GM12878 (cell line): Measurements from ENCODE around the gene RAMACL. TPM values are rescaled to one million over a fixed set of nuclear protein-coding genes. Genes with fewer than 3 reads are reported as not detected.

Experiments
- ATAC-seq: fragments of 200-7000 bp; cut with Tn5 transposase; 3 replicates; pipeline ENCODE4 v1.9.1; 2020; ENCODE audit warnings: mild to moderate bottlenecking, moderate library complexity
- BruUV-seq: library from RNA; stranded (reverse); fragments of 400-500 nt; replicated peaks from 2 replicates; lab custom pipeline; 2021; lab: Mats Ljungman, UMichigan
- CTCF ChIA-PET: fragments of 300-600 bp; sonication (Branson Sonifier 250); formaldehyde crosslinking; extraction: SDS; loops from one replicate; lab custom pipeline; 2021; ENCODE audit warnings: inconsistent platforms; lab: Yijun Ruan, JAX
- POLR2A ChIA-PET: fragments of 350-600 bp; formaldehyde crosslinking; extraction: SDS; loops from one replicate; lab custom pipeline; 2021; ENCODE audit warnings: inconsistent platforms; lab: Charles Lee
- RAD21 ChIA-PET: fragments of 300-600 bp; sonication (Branson Sonifier 250); formaldehyde crosslinking; loops from one replicate; lab custom pipeline; 2023; ENCODE audit warnings: antibody characterized with exemption; ENCODE audit not compliant: unreplicated experiment; lab: Charles Lee
- SMC1A ChIA-PET: fragments of 300-600 bp; sonication (Branson Sonifier 250); formaldehyde crosslinking; loops from one replicate; lab custom pipeline; 2023; ENCODE audit not compliant: unreplicated experiment, uncharacterized antibody; lab: Charles Lee
- DNase-seq: peaks from one replicate; pipeline ENCODE4 v3.0.0-alpha.2; 2011; ENCODE audit warnings: low read depth, low spot score
- FAIRE-seq: peaks from 3 replicates; lab custom pipeline; 2011; peaks lifted over from hg19 to GRCh38; lab: Jason Lieb, UNC
- H2AFZ ChIP-seq: 2 replicates; pipeline ENCODE4 v1.6.0; 2011; ENCODE audit warnings: low read depth, low read length, control low read depth; ENCODE audit not compliant: control insufficient read depth
- H3K27ac ChIP-seq: 2 replicates; pipeline ENCODE4 v1.5.1; 2011; ENCODE audit warnings: control low read depth; ENCODE audit not compliant: control insufficient read depth, insufficient read depth
- H3K27me3 ChIP-seq, 2 experiments: replicated peaks in 1 of 2; 2 replicates each; pipeline versions ENCODE4 v1.6.0 to v1.6.1; 2011; ENCODE audit warnings: low read length in 1 of 2; ENCODE audit not compliant: control insufficient read depth in 2 of 2, insufficient read depth in 2 of 2
- H3K36me3 ChIP-seq, 2 experiments: 2 replicates each; pipeline ENCODE4 v1.5.1; 2011; ENCODE audit warnings: low read length in 1 of 2; ENCODE audit not compliant: control insufficient read depth in 2 of 2, insufficient read depth in 2 of 2
- H3K4me1 ChIP-seq: 2 replicates; pipeline ENCODE4 v1.6.1; 2011; ENCODE audit warnings: mild to moderate bottlenecking, low read length, moderate library complexity, mixed read lengths; ENCODE audit not compliant: control insufficient read depth, insufficient read depth
- H3K4me2 ChIP-seq: 2 replicates; pipeline ENCODE4 v1.6.0; 2011; ENCODE audit warnings: control low read depth; ENCODE audit not compliant: control insufficient read depth, insufficient read depth
- H3K4me3 ChIP-seq: fragments of 200-600 bp; sonication (generic); 2 replicates; pipeline ENCODE4 v1.5.1; 2016
- H3K79me2 ChIP-seq: 2 replicates; pipeline ENCODE4 v1.6.0; 2011; ENCODE audit warnings: low read length; ENCODE audit not compliant: control insufficient read depth, insufficient read depth
- H3K9ac ChIP-seq: 2 replicates; pipeline ENCODE4 v1.8.0; 2011; ENCODE audit warnings: low read length, control low read depth, mixed read lengths; ENCODE audit not compliant: control insufficient read depth, insufficient read depth
- H3K9me3 ChIP-seq: replicated peaks from 3 replicates; pipeline ENCODE4 v1.5.1; 2011; ENCODE audit warnings: mild to moderate bottlenecking, low read length; ENCODE audit not compliant: control insufficient read depth, insufficient read depth
- H4K20me1 ChIP-seq: 2 replicates; pipeline ENCODE4 v1.6.0; 2011; ENCODE audit not compliant: control insufficient read depth, insufficient read depth
- ATF2 ChIP-seq: IDR thresholded peaks from 2 replicates; pipeline ENCODE4 v1.6.1; 2012; ENCODE audit warnings: low read length, inconsistent platforms
- E4F1 ChIP-seq: fragments of 450-650 bp; IDR thresholded peaks from 2 replicates; pipeline ENCODE4 v1.6.1; 2018; ENCODE audit warnings: borderline replicate concordance, mild to moderate bottlenecking; ENCODE audit not compliant: partially characterized antibody
- HSF1 ChIP-seq: fragments of 150-350 bp; IDR thresholded peaks from 2 replicates; pipeline ENCODE4 v1.6.1; 2014; ENCODE audit warnings: mild to moderate bottlenecking, low read depth, low read length
- MYB ChIP-seq: fragments of 150-350 bp; IDR thresholded peaks from 2 replicates; pipeline ENCODE4 v1.6.1; 2014; ENCODE audit warnings: mild to moderate bottlenecking, low read depth, low read length, borderline replicate concordance
- POLR2A ChIP-seq: IDR thresholded peaks from 2 replicates; pipeline ENCODE4 v1.6.1; 2011; ENCODE audit warnings: low read depth, mild to moderate bottlenecking, low read length
- SIX5 ChIP-seq: IDR thresholded peaks from 2 replicates; pipeline ENCODE4 v1.6.1; 2011; ENCODE audit warnings: mild to moderate bottlenecking, low read depth, low read length, moderate library complexity; ENCODE audit not compliant: severe bottlenecking
- SREBF1 ChIP-seq: IDR thresholded peaks from 2 replicates; pipeline ENCODE4 v1.6.1; 2012; ENCODE audit warnings: mild to moderate bottlenecking, low read length
- SRF ChIP-seq, 2 experiments: IDR thresholded peaks; 2 replicates each; pipeline ENCODE4 v1.6.1; 2011; ENCODE audit warnings: low read depth in 2 of 2, low read length in 2 of 2, mild to moderate bottlenecking in 1 of 2, moderate library complexity in 1 of 2
- WRNIP1 ChIP-seq: IDR thresholded peaks from 2 replicates; pipeline ENCODE4 v1.6.1; 2011; ENCODE audit warnings: low read depth, low read length, improper control_type of control experiment, borderline replicate concordance
- ZNF217 ChIP-seq: fragments of 450-650 bp; IDR thresholded peaks from 2 replicates; pipeline ENCODE4 v1.6.1; 2017; ENCODE audit warnings: antibody characterized with exemption, mild to moderate bottlenecking
- ZNF24 ChIP-seq: fragments of 450-650 bp; IDR thresholded peaks from 2 replicates; pipeline ENCODE4 v1.6.1; 2017; ENCODE audit warnings: antibody characterized with exemption, mild to moderate bottlenecking
- WGBS: methylation state at CpG from one replicate; pipeline ENCODE4 v1.1.6; 2016; ENCODE audit warnings: low lambda C conversion rate; ENCODE audit not compliant: insufficient replicate concordance, insufficient coverage; ENCODE audit errors: missing lambda C conversion rate; 5-methylcytosine and 5-hydroxymethylcytosine counted together
- in situ Hi-C: fragments of 300-500 bp; cut with MboI; formaldehyde crosslinking; loops from 9 replicates; pipeline ENCODE4 v1.14.3; 2018; ENCODE audit warnings: mixed read lengths
- intact Hi-C: fragments of 100-400 bp; cut with micrococcal nuclease; formaldehyde crosslinking; loops from one replicate; pipeline ENCODE4 v1.14.2; 2022; ENCODE audit not compliant: unreplicated experiment
- polyA plus RNA-seq, 11 experiments: library from polyadenylated mRNA; depleted of rRNA in 4 of 11; unstranded in 6 of 11; stranded (reverse) in 5 of 11; fragments of >200 nt; fragmentation: Nextera tagmentation in 4 of 11; fragmentation: Illumina TruSeq in 1 of 11; extraction: Ambion mirVana in 4 of 11; extraction: Trizol in 1 of 11; gene quantifications; 1 replicate in 1 of 11; 2 replicates in 10 of 11; pipeline versions ENCODE4 v1.2.1 to v1.2.3, GENCODE V29; 2011 to 2016; ENCODE audit warnings: inconsistent platforms in 2 of 11, missing spikeins in 2 of 11, low read depth in 1 of 11
- total RNA-seq, 4 experiments: library from RNA; depleted of rRNA in 3 of 4; stranded (reverse); fragments of >200 nt in 3 of 4; fragmentation: Illumina TruSeq in 1 of 4; extraction: Trizol in 1 of 4; gene quantifications; 2 replicates each; pipeline versions ENCODE4 v1.2.1 to v1.2.3, GENCODE V29; 2013 to 2021
- TF ChIP-seq, protein P1 (sequence below): fragments of 150-350 bp; IDR thresholded peaks from 2 replicates; pipeline ENCODE4 v1.6.1; 2016; ENCODE audit warnings: low read depth, low read length
- TF ChIP-seq, protein P2 (sequence below): fragments of 450-650 bp; formaldehyde crosslinking; IDR thresholded peaks from 2 replicates; pipeline ENCODE4 v1.5.0; 2022; ENCODE audit warnings: mild to moderate bottlenecking, missing genetic modification characterization

Gene RAMACL
- total and polyA plus RNA-seq, 10 of the 15 experiments (the other 5 are each of a cell fraction or from before 2014, with no cell fraction given): 0.09 to 1.3 (median 0.31) TPM; not detected in 1

GRCh38 chr6:166559662-166560061 lies 26.8 kb downstream of the RAMACL start:
- Histone ChIP-seq H3K79me2 (no peaks in the 10 kb centered on the region), H3K27me3 (no peaks in the 10 kb centered on the region), H3K9ac (no peak overlapping the region), H3K36me3 (no peaks in the 10 kb centered on the region), H4K20me1 (no peaks in the 10 kb centered on the region), H3K4me3 (no peak overlapping the region), H2AFZ (no peak overlapping the region), H3K27ac (no peak overlapping the region), H3K4me1 (no peaks in the 10 kb centered on the region), H3K4me2 (no peak overlapping the region), H3K9me3 (no peaks in the 10 kb centered on the region; the same call in 2 of the 3 replicates)
- in situ Hi-C loops (no loop called here), intact Hi-C loops (no loop called here)
- no TSS peak for BruUV-seq
- FAIRE-seq (no peak), ATAC-seq (no peak), DNase-seq (no peak)
- ChIA-PET SMC1A (no interaction called here), RAD21 (no interaction called here), CTCF (no interaction called here), POLR2A (no interaction called here)
- WGBS: 38% methylated on average over 1 of the region's 1 CpG
- TF ChIP-seq ATF2 (no peak), ZNF217 (no peak), HSF1 (no peak), E4F1 (no peak), ZNF24 (no peak), MYB (no peak), SREBF1 (no peak), SRF (IDR thresholded peaks at IDR 0.05; ENCODE audit: low read depth in 2 of 2, low read length in 2 of 2) (no peak), SIX5 (no peak), POLR2A (no peak), WRNIP1 (no peak)
- TF ChIP-seq, protein P1, sequence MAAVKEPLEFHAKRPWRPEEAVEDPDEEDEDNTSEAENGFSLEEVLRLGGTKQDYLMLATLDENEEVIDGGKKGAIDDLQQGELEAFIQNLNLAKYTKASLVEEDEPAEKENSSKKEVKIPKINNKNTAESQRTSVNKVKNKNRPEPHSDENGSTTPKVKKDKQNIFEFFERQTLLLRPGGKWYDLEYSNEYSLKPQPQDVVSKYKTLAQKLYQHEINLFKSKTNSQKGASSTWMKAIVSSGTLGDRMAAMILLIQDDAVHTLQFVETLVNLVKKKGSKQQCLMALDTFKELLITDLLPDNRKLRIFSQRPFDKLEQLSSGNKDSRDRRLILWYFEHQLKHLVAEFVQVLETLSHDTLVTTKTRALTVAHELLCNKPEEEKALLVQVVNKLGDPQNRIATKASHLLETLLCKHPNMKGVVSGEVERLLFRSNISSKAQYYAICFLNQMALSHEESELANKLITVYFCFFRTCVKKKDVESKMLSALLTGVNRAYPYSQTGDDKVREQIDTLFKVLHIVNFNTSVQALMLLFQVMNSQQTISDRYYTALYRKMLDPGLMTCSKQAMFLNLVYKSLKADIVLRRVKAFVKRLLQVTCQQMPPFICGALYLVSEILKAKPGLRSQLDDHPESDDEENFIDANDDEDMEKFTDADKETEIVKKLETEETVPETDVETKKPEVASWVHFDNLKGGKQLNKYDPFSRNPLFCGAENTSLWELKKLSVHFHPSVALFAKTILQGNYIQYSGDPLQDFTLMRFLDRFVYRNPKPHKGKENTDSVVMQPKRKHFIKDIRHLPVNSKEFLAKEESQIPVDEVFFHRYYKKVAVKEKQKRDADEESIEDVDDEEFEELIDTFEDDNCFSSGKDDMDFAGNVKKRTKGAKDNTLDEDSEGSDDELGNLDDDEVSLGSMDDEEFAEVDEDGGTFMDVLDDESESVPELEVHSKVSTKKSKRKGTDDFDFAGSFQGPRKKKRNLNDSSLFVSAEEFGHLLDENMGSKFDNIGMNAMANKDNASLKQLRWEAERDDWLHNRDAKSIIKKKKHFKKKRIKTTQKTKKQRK: no peak
- TF ChIP-seq, protein P2, sequence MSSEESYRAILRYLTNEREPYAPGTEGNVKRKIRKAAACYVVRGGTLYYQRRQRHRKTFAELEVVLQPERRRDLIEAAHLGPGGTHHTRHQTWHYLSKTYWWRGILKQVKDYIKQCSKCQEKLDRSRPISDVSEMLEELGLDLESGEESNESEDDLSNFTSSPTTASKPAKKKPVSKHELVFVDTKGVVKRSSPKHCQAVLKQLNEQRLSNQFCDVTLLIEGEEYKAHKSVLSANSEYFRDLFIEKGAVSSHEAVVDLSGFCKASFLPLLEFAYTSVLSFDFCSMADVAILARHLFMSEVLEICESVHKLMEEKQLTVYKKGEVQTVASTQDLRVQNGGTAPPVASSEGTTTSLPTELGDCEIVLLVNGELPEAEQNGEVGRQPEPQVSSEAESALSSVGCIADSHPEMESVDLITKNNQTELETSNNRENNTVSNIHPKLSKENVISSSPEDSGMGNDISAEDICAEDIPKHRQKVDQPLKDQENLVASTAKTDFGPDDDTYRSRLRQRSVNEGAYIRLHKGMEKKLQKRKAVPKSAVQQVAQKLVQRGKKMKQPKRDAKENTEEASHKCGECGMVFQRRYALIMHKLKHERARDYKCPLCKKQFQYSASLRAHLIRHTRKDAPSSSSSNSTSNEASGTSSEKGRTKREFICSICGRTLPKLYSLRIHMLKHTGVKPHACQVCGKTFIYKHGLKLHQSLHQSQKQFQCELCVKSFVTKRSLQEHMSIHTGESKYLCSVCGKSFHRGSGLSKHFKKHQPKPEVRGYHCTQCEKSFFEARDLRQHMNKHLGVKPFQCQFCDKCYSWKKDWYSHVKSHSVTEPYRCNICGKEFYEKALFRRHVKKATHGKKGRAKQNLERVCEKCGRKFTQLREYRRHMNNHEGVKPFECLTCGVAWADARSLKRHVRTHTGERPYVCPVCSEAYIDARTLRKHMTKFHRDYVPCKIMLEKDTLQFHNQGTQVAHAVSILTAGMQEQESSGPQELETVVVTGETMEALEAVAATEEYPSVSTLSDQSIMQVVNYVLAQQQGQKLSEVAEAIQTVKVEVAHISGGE: no peak
